Measurements from ENCODE around the gene RANBP17.
A peak's percentile ranks its signal among the peaks of the same experiment; 100 is the strongest.
"Not testable (repeated sequence)": the region's sequence is repeated elsewhere in the genome, so short reads cannot be mapped to it uniquely, and the experiment has no call there.

RANBP17 gene

DNA sequence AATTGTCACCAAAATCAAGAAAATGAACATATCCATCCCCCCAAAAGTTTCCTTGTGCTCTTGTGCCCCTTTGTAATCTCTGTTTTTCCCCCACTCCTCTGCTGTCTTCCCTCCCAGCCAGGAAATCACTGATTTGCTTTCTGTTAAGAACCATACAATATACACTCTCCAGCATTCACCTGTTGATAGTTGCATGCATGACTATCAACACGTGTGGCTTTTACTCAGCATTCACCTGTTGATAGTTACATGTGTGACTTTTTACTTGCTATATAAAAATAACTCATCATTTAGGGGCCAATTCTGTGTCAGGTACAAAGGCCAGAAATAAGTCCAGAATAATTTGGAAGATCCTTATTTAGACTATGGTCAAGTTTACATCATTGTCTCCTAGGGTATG lies 6.0 kb downstream of the RANBP17 start:
- no peak for DNase-seq (ENCODE audit: low spot score)

DNA sequence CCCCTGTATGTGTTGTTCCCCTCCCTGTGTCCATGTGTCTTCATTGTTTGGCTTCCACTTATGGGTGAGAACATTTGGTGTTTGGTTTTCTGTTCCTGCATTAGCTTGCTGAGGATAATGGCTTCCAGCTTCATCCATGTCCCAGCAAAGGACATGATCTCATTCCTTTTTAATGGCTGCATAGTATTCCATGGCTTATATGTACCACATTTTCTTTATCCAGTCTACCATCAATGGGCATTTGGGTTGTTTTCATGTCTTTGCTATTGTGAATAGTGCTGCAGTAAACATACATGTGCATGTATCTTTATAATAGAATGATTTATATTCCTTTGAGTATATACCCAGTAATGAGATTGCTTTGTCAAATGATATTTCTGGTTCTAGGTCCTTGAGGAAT lies 8.6 kb downstream of the RANBP17 start:
- DNase-seq (ENCODE audit: low spot score), result not testable (repeated sequence)

DNA sequence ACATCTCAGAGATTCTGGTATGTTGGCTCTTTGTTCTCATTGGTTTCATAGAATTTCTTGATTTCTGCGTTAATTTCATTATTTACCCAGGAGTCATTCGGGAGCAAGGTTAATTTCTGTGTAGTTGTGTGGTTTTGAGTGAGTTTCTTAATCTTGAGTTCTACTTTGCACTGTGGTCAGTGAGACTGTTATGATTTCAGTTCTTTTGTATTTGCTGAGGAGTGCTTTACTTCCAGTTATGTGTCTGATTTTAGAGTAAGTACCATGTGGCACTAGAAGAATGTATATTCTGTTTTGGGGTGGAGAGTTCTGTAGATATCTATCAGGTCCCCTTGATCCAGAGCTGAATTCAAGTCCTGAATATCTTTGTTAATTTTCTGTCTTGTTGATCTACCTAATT lies 12.2 kb downstream of the RANBP17 start:
- DNase-seq (ENCODE audit: low spot score), result no peak

DNA sequence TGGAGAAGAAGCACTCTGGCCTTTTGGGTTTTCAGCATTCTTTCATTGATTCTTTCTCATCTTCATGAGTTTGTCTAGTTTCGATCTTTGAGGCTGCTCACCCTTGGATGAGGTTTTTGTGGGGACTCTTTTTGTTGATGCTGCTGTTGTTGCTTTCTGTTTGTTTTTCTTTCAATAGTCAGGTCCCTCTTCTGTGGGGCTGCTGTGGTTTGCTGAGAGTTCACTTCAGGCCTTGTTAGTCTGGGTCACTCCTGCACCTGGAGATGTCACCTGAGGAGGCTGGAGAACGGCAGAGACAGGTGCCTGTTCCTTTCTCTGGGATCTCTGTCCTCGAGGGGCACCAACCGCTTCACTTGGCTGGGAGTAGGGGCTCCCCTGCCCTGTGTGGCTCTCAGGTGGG lies 14.0 kb downstream of the RANBP17 start:
- DNase-seq (ENCODE audit: low spot score), result no peak

DNA sequence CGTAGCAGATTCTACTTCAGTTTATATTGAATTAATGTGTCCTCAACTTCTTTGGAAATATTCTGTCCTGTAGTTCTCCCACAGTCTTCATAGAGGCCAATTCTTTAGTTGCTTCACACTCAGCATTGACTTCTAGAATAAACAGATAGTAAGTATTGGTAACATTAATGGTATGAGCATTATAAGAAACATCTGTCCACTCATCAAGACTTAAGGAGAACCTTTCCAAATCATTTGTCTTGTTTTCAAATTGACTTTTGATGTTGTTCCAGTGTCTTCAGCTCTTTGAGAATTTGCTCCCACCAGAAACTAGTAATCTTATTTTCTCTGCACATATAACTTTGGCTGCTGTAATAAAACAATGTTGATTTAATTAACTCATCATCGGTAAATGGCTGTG lies 18.3 kb downstream of the RANBP17 start:
- no peak for DNase-seq (ENCODE audit: low spot score)

DNA sequence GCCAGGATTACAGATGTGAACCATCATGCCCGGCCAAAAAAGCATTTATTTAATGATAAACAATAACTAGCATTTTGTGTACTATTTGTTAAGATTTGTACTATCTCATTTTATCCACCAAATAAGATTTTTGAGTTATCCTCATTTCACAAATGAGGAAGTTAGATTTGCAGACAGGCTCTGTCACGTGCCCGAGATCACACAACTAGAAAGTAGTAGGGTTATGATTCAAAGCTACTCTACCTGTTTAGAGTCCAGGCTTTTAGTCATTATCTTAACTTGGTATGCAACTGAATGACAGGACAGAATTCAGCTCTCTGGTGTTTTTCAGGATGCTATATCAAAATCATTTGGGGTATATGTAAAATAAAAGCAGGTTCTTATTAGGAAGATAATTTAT lies 20.5 kb downstream of the RANBP17 start:
- no peak for DNase-seq (ENCODE audit: low spot score)

DNA sequence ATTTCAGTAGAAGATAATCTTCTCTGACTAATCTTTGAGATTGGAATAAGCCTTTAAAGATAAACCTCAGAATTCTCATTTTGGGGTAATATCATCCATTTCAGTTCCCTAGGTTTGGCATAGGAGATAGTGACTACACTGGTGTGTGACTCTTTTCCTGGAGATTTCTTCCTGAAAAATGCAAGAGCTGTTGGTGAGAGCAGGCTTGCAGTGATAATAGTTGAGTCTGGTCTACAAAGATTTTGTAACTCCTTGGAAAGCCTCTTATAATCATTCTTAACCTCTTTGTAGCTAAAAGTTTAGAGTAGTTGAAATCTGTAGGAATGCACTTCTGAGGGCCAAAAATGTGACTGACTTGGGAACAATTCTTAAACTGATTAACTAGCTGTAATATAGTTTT lies 23.4 kb downstream of the RANBP17 start:
- no peak for DNase-seq (ENCODE audit: low spot score)

DNA sequence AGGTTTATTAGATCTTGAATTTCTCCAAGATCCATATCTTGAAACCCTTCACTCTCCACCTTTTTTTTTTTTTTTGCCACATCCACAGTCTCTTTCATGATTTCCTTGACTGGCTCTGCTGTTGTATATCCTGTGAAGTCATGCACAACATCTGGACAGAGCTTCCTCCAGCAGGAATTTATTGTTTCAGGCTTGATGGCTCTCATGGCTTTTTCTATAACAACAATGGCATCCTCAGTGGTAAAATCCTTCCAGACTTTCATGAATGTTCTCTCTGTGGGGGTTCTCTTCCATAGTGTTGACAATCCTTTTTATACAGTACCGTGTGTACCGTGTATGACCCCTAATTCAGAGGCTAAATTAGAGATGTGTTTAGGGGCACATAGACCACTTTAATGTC lies 24.0 kb downstream of the RANBP17 start:
- no peak for DNase-seq (ENCODE audit: low spot score)

DNA sequence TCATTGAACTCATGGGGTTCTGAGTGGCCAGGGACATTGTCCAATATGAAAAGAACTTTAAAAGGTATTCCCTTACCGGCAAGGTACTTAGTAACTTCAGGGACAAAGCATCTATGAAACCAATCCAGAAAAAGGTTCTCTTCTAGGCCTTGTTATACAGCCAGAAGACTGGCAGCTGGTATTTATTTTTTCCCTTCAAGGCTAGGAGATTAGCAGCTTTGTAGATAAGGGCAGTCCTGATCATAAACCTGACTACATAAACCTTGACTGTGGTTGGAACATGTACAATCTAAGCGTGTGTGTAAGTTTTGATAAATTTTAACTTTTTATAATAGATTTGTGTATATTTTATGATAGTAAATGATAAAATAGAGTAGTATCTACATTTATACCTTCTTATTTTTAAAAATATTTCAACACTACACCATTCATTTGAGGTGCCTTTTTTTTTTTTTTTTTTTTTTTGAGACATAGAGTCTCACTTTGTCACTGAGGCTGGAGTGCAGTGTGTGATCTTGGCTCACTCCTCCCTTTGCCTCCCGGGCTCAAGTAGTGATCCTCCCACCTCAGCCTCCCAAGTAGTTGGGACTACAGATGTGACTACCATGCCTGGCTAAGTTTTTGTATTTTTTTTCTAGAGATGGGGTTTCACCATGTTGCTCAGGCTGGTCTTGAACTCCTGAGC lies 24.5 kb downstream of the RANBP17 start:
- DNase-seq (ENCODE audit: low spot score), result no peak

DNA sequence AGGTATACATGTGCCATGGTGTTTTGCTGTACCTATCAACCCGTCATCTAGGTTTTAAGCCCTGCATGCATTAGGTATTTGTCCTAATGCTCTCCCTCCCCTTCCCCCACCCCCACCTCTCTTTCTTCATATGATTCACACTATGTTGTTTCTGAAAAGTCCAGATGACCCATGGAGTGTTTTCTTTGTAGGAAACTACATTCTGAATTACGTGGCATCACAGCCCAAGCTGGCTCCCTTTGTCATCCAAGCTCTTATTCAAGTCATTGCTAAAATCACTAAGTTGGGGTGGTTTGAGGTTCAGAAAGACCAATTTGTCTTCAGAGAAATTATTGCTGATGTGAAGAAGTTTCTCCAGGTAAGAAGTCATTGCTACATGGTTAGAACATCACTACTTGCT lies 30.4 kb downstream of the RANBP17 start:
- DNase-seq (ENCODE audit: low spot score), result no peak

DNA sequence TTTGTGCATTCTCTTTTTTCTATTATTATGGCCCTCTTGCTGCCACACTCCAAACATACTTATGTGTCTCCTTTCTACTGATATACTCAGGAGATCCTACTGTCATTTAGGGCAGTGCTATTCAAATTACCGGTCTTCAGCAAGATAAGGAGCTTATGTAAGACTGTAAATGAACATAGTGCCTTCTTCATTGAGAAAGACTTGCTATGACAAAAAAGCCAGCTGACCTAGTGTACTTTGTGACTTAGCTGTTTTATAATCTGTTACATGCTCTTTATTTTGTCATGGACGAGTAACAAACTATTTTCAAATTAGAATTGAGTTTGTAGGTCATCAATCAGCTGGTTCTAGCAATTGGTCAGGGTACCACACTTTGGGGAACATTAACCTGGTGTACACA lies 32.8 kb downstream of the RANBP17 start:
- DNase-seq (ENCODE audit: low spot score), result no peak

DNA sequence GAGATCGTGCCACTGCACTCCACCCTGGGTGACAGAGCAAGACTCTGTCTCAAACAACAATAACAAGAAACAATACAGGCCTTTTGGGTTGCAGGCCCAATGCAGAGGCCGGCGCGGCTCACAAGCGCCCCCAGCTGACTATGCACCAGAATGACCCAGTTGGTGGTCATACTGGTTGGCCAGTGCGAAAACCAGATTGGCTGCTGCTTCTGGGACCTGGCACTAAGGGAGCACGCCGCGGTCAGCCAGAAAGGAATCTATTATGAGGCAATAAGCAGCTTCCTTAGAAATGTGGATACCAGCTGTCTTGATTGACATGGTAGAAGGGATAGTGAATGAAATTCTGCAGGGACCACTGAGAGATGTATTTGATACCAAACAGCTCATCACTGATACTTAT lies 35.0 kb downstream of the RANBP17 start:
- DNase-seq (ENCODE audit: low spot score), result peak; percentile 6

DNA sequence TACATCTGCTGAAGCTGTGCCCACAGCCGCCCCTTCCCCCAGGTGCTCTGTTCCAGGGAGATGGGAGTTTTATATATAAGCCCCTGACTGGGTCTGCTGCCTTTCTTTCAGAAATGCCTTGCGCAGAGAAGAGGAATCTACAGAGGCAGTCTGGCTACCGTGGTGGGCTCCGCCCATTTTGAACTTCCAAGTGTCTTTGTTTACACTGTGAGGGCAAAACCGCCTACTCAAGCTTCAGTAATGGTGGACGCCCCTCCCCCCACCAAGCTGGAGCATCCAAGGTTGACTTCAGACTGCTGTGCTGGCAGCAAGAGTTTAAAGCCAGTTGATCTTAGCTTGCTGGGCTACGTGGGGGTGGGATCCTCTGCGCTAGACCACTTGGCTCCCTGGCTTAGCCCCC lies 41.3 kb downstream of the RANBP17 start:
- DNase-seq (ENCODE audit: low spot score), result no peak

DNA sequence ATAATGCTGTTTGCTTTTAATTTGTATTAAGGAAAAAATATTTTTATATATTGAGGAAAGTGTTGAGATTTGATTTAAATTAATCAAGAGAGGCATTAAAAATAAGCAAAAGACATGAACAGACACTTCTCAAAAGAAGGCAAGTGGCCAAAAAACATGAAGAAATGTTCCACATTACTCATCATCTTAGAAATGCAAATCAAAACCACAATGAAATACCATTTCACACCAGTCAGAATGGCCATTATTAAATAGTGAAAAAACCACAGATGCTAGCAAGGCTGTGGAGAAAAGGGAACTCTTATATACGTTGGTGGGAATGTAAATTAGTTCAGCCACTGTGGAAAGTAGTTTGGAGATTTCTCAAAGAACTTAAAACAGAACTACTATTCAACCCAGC lies 45.9 kb downstream of the RANBP17 start:
- no peak for DNase-seq (ENCODE audit: low spot score)

DNA sequence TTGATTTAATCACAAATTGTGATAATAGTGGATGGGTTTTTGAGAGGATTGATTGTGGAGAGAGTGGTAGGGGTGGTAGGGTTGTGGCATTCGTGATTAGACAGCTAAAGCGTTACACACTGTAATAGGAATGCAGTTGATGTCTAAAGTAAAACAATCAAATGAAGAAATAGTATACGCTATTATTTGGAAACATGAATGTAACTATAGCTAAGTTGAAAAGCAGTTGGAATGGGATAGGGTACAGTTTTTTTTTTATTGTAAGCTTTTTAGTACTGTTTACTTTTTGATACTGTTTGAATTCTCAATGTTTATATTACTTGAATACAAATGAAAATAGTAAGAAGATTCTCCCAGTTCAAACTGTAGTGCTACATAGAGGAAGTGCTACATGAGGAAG lies 51.8 kb downstream of the RANBP17 start:
- DNase-seq (ENCODE audit: low spot score), result no peak

DNA sequence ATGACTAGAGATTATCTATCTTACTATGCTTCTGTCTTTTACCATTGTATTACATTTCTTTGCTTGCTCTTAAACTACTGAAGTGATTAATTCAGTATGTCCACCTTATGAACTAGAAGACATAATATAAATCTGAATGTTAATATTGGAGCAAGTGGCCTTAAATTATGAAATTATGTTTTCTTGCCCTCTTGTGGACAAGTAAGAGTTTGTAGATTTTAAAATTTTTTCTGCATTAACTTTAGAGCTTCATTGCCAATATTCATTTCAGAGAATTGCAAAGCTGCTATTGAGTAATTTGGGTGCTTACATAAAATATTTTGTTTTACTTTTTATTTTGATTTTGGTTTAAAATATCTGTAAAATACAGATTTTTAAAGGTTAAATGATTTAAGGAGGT lies 55.3 kb downstream of the RANBP17 start:
- DNase-seq (ENCODE audit: low spot score), result no peak

DNA sequence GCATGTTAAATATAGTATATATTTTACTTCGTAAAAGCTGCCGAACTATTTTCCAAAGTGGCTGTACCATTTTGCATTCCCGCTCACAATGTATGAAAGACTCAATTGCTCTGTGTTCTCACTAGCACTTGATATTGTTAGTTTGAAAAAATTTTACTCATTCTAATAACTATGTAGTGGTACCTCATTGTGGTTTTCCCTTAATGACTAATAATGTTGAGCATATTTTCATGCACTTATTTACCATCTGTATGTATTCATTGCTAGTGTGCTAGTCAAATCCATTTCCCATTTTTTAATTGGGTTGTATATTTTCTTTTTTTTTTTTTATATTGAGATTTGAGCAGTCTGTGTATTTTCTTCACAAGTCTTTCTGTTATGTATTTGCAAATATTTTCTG lies 58.4 kb downstream of the RANBP17 start:
- DNase-seq (ENCODE audit: low spot score), result no peak

DNA sequence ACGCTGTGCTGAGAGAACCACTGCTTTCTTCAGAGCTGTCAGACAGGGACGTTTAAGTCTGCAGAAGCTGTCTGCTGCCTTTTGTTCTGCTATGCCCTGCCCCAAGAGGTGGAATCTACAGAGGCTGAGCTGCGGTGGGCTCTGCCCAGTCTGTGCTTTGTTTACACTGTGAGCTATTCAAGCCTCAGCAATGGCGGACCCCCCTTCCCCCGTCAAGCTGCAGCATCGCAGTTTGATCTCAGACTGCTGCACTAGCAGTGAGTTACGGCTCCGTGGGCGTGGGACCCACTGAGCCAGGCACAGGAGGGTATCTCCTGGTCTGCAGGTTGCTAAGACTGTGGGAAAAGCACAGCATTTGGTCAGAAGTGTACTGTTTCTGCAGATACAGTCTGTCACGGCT lies 60.5 kb downstream of the RANBP17 start:
- DNase-seq (ENCODE audit: low spot score), result not testable (repeated sequence)

DNA sequence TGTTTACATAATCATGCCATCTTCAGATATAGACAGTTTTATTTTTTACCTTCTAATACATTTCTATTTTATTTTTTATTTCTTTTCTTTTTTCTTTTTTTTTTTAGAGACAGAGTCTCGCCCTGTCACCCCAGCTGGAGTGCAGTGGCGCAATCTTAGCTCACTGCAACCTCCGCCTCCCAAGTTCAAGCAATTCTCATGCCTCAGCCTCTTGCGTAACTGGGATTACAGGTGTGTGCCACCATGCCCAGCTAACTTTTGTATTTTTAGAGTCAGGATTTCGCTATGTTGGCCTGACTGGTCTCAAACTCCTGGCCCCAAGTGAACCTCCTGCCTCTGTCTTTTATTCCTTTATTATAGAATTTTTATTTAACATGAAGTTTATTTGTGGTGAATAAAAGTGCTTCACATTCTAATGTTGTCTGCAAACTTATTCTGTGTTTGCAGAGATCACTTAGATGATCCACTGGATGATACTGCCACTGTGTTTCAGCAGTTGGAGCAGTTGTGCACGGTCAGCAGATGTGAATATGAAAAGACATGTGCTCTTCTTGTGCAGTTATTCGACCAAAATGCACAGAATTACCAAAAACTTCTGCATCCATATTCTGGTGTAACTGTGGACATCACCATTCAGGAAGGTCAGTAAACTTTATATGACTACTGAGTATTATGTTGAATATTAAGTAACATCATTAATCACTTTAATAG lies 62.2 kb downstream of the RANBP17 start:
- DNase-seq (ENCODE audit: low spot score), result no peak

DNA sequence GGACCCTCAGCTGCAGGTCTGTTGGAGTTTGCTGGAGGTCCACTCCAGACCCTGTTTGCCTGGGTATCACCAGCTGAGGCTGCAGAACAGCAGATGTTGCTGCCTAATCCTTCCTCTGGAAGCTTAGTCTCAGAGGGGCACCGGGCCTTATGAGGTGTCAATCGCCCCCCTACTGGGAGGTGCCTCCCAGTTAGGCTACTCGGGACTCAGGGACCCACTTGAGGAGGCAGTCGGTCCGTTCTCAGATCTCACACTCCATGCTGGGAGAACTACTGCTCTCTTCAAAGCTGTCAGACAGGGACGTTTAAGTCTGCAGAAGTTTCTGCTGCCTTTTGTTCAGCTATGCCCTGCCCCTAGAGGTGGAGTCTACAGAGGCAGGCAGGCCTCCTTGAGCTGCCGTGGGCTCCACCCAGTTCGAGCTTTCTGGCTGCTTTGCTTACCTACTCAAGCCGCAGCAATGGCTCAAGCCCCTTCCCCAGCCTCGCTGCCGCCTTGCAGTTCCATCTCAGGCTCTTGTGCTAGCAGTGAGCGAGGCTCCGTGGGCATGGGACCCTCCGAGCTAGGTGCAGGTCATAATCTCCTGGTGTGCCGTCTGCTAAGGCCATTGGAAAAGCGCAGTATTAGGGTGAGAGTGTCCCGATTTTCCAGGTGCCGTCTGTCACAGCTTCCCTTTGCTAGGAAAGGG lies 73.9 kb downstream of the RANBP17 start:
- DNase-seq (ENCODE audit: low spot score), result not testable (repeated sequence)

DNA sequence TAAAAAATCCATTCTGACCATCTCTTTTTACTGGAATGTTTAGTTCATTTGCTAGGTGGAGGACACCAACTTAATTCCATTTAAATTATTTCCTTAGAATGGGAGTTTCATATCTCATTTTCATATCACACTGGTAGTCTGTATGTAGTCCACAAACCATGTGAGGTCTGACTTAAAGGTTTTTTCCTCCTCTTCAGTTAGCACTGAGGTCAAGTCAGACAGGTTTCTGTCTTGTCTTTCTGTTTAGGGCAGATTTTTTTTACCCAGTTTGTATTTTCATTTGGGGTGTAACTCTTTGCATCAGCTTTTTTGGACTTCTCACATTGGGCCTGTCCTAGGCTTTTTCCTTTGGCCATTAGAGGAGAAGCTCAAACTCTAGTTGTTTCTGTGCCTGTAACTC lies 75.3 kb downstream of the RANBP17 start:
- no peak for DNase-seq (ENCODE audit: low spot score)

DNA sequence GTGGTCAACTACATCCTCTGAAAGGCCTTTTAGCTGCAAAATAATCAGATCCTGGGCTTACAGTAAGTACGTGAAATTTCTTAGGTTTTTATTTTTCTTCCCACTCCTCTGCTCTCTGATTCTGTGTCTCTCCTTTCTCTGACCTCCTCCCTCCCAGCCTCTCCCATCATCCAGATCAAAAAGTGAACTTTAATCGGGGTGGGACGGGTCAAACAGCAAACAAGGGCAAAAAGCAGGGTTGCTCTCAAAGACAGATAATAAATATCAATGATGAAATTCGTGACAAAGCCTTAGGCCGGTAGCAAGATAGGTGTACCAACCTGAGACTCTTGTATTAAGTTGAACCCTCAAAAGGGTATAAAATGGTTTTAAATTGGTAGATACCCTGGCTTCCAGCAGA lies 76.1 kb downstream of the RANBP17 start:
- no peak for DNase-seq (ENCODE audit: low spot score)

DNA sequence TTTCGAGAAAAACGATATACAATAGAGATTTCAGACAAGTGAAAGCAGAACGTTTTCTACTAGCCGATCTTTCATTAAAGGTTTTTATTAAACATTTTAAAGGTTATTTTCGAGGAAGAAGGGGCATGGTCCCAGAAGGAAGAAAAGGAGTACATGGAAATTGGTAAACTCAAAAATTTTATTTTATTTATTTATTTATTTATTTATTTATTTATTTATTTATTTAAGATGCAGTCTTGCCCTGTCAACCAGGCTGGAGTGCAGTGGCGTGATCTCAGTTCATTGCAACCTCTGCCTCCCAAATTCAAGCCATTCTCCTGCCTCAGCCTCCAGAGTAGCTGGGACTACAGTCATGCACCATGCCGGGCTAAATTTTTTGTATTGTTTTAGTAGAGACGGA lies 77.4 kb downstream of the RANBP17 start:
- DNase-seq (ENCODE audit: low spot score), result no peak

DNA sequence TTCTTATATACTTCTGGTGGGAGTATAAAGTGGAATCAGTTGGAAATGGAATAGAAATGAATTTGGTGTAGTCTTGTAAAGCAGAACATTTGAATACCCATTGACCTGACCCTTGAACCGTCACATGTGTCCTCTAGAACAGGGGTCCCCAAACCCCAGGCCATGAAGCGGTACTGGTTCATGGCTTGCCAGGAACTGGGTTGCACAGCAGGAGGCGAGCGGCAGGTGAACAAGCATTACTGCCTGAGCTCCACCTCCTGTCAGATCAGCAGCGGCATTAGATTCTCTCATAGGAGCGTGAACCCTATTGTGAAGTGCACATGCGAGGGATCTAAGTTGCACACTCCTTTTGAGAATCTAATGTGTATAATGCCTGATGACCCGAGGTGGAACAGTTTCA lies 80.0 kb downstream of the RANBP17 start:
- no peak for DNase-seq (ENCODE audit: low spot score)
